ENCODE measurements around the gene RTN4IP1. TPM values are rescaled to one million over a fixed set of nuclear protein-coding genes. Genes with fewer than 3 reads are reported as not detected.

RTN4IP1 gene
- total RNA-seq, 1 experiment from 2014 or later = 19.2 TPM

DNA sequence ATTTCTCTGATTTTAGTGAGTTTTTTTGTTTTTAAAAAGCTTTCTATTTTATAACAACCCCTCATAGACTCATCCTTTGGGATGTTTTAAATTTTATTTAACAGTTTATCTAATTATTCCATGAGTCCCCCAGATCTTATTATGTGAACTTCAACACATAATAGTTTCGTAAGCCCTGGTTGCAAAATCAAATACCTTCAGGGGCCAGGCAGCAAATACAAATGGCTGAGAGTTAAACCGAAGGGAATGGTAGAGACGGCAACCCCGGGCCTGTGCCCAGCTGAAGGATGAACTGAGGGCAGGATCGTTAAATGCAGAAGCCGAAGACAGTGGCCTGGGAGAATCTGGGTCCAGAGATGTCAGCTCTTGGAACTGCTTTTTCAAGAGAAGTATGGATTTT is 88.4 kb downstream of the RTN4IP1 start:
- H3K36me3 Mint-ChIP-seq = no peaks in the 10 kb centered on the region
- no peak for ATAC-seq
- ChIA-PET CTCF (interaction anchor here (1.6 kb wide), 2 partner anchors 31 to 201 kb away, joined by 4 to 5 read pairs; no protein-coding TSS in a partner anchor), POLR2A (no interaction called here)
- TF ChIP-seq, protein P1, sequence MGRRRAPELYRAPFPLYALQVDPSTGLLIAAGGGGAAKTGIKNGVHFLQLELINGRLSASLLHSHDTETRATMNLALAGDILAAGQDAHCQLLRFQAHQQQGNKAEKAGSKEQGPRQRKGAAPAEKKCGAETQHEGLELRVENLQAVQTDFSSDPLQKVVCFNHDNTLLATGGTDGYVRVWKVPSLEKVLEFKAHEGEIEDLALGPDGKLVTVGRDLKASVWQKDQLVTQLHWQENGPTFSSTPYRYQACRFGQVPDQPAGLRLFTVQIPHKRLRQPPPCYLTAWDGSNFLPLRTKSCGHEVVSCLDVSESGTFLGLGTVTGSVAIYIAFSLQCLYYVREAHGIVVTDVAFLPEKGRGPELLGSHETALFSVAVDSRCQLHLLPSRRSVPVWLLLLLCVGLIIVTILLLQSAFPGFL (CRISPR knock-in tag; IDR thresholded peaks at IDR 0.05; ENCODE audit: borderline replicate concordance) = no peak
- TF ChIP-seq ZMAT4 (CRISPR knock-in tag; IDR thresholded peaks at IDR 0.05) (no peak), AR (CRISPR knock-in tag; IDR thresholded peaks at IDR 0.05) (no peak)
- TF ChIP-seq, protein P2, sequence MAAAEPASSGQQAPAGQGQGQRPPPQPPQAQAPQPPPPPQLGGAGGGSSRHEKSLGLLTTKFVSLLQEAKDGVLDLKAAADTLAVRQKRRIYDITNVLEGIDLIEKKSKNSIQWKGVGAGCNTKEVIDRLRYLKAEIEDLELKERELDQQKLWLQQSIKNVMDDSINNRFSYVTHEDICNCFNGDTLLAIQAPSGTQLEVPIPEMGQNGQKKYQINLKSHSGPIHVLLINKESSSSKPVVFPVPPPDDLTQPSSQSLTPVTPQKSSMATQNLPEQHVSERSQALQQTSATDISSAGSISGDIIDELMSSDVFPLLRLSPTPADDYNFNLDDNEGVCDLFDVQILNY (CRISPR knock-in tag; IDR thresholded peaks at IDR 0.05) = no peak
- peaks cover 10% of the 10 kb centered on the region for H3K4me1 Mint-ChIP-seq
- no peak for DNase-seq (ENCODE audit: low spot score)
- no peaks in the 10 kb centered on the region for H3K27me3 Mint-ChIP-seq (ENCODE audit: low read depth)
- no peaks in the 10 kb centered on the region for H3K9me3 Mint-ChIP-seq
- H3K4me3 Mint-ChIP-seq = no peak overlapping the region
- no peak overlapping the region for H3K27ac Mint-ChIP-seq

GRCh38 chr6:106540432-106540831 is 88.9 kb downstream of the RTN4IP1 start:
- H3K27me3 Mint-ChIP-seq (ENCODE audit: low read depth) = no peaks in the 10 kb centered on the region
- ChIA-PET POLR2A (no interaction called here), CTCF (interaction anchor here (1.6 kb wide), 2 partner anchors 31 to 201 kb away, joined by 4 to 5 read pairs; no protein-coding TSS in a partner anchor)
- no peaks in the 10 kb centered on the region for H3K36me3 Mint-ChIP-seq
- H3K4me3 Mint-ChIP-seq = no peak overlapping the region
- no peak overlapping the region for H3K27ac Mint-ChIP-seq
- TF ChIP-seq ZNF423 (CRISPR knock-in tag; IDR thresholded peaks at IDR 0.05) (no peak), ATF6 (CRISPR knock-in tag; IDR thresholded peaks at IDR 0.05) (no peak), ZNF416 (CRISPR knock-in tag; IDR thresholded peaks at IDR 0.05) (no peak), CREB1 (CRISPR knock-in tag; IDR thresholded peaks at IDR 0.05) (no peak), ZSCAN18 (CRISPR knock-in tag; IDR thresholded peaks at IDR 0.05) (no peak), E2F1 (CRISPR knock-in tag; IDR thresholded peaks at IDR 0.05) (no peak), JAZF1 (CRISPR knock-in tag; IDR thresholded peaks at IDR 0.05) (no peak), TEAD4 (CRISPR knock-in tag; IDR thresholded peaks at IDR 0.05) (no peak), EMX1 (CRISPR knock-in tag; IDR thresholded peaks at IDR 0.05) (no peak), ZNF219 (CRISPR knock-in tag; IDR thresholded peaks at IDR 0.05; ENCODE audit: borderline replicate concordance) (no peak), CBFB (CRISPR knock-in tag; IDR thresholded peaks at IDR 0.05; ENCODE audit: low read depth) (no peak)
- TF ChIP-seq, protein P3, sequence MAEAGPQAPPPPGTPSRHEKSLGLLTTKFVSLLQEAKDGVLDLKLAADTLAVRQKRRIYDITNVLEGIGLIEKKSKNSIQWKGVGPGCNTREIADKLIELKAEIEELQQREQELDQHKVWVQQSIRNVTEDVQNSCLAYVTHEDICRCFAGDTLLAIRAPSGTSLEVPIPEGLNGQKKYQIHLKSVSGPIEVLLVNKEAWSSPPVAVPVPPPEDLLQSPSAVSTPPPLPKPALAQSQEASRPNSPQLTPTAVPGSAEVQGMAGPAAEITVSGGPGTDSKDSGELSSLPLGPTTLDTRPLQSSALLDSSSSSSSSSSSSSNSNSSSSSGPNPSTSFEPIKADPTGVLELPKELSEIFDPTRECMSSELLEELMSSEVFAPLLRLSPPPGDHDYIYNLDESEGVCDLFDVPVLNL (CRISPR knock-in tag; IDR thresholded peaks at IDR 0.05; ENCODE audit: borderline replicate concordance, low read depth) = no peak
- ATAC-seq (no peak), DNase-seq (ENCODE audit: low spot score) (no peak)
- H3K4me1 Mint-ChIP-seq = peaks cover 10% of the 10 kb centered on the region
- no peaks in the 10 kb centered on the region for H3K9me3 Mint-ChIP-seq

Data from WTC11 (cell line).